NCI-H2171 (cell line): ENCODE measurements around the gene ALDH1A1.

Experiments
- DNase-seq: peaks from one replicate; lab custom pipeline; 2025; lab: John Stamatoyannopoulos, UW

ALDH1A1 gene

GRCh38 chr9:72855890-72856523 is 96.8 kb downstream of the ALDH1A1 start:
- DNase-seq = no peak

- DNase-seq = no peak
Measured at GRCh38 chr9:72855321-72855720, 97.5 kb downstream of the ALDH1A1 start.
